Common myeloid progenitor, CD34-positive (primary cell): Measurements from ENCODE around the gene GPHA2.

Experiments
- CTCF ChIA-PET: fragments of 350-600 bp; sonication (Branson Sonifier 250); formaldehyde crosslinking; loops from one replicate; lab custom pipeline; 2021; ENCODE audit warnings: antibody characterized with exemption; lab: Charles Lee
- POLR2A ChIA-PET: fragments of 350-600 bp; sonication (Branson Sonifier 250); formaldehyde crosslinking; loops from one replicate; lab custom pipeline; 2021; ENCODE audit warnings: antibody characterized with exemption; lab: Charles Lee
- DNase-seq, 3 donors: peaks; one replicate each; pipeline versions ENCODE4 v3.0.0 to v3.0.0-alpha.2; 2013
- H3K27ac ChIP-seq, 2 experiments: 1 replicate in 1 of 2; 2 replicates in 1 of 2; pipeline ENCODE4 v1.7.0; 2013; ENCODE audit warnings: inconsistent platforms in 2 of 2, low read length in 2 of 2, mild to moderate bottlenecking in 2 of 2, low read depth in 1 of 2, moderate library complexity in 1 of 2; ENCODE audit not compliant: severe bottlenecking in 2 of 2, insufficient read depth in 1 of 2, poor library complexity in 1 of 2
- H3K27me3 ChIP-seq, 5 experiments: replicated peaks in 2 of 5; 1 replicate in 3 of 5; 2 replicates in 2 of 5; pipeline versions ENCODE4 v1.6.1 to v1.7.0; 2013; ENCODE audit warnings: low read length in 4 of 5, mild to moderate bottlenecking in 2 of 5, moderate library complexity in 2 of 5, inconsistent platforms in 1 of 5; ENCODE audit not compliant: insufficient read depth in 5 of 5, control insufficient read depth in 4 of 5
- H3K36me3 ChIP-seq, 4 experiments: 1 replicate in 2 of 4; 2 replicates in 2 of 4; pipeline versions ENCODE4 v1.6.1 to v1.7.0; 2013; ENCODE audit warnings: low read length in 3 of 4, control low read depth in 1 of 4, mild to moderate bottlenecking in 1 of 4; ENCODE audit not compliant: control insufficient read depth in 4 of 4, insufficient read depth in 4 of 4
- H3K4me1 ChIP-seq, 4 experiments: 1 replicate in 3 of 4; 2 replicates in 1 of 4; pipeline versions ENCODE4 v1.6.1 to v1.7.1; 2013; ENCODE audit warnings: low read length in 3 of 4, mild to moderate bottlenecking in 3 of 4, control low read depth in 1 of 4, inconsistent platforms in 1 of 4, moderate library complexity in 1 of 4; ENCODE audit not compliant: control insufficient read depth in 4 of 4, insufficient read depth in 4 of 4; ENCODE audit errors: control extremely low read depth in 1 of 4
- H3K4me3 ChIP-seq, 7 experiments: 1 replicate in 4 of 7; 2 replicates in 3 of 7; pipeline versions ENCODE4 v1.5.1 to v1.7.0; 2013; ENCODE audit warnings: mild to moderate bottlenecking in 7 of 7, low read length in 6 of 7, moderate library complexity in 6 of 7, inconsistent platforms in 2 of 7, low read depth in 2 of 7, control low read depth in 1 of 7; ENCODE audit not compliant: insufficient read depth in 4 of 7, control insufficient read depth in 1 of 7; ENCODE audit errors: extremely low read depth in 1 of 7
- H3K9me3 ChIP-seq, 5 experiments: 1 replicate in 4 of 5; 2 replicates in 1 of 5; pipeline versions ENCODE4 v1.6.1 to v1.7.1; 2013; ENCODE audit warnings: low read length in 4 of 5, mild to moderate bottlenecking in 2 of 5, inconsistent platforms in 1 of 5, low read depth in 1 of 5, moderate library complexity in 1 of 5; ENCODE audit not compliant: control insufficient read depth in 4 of 5, insufficient read depth in 2 of 5; ENCODE audit errors: control extremely low read depth in 1 of 5
- WGBS: methylation state at CpG from one replicate; pipeline ENCODE4 v1.1.5; 2013; ENCODE audit not compliant: insufficient coverage; 5-methylcytosine and 5-hydroxymethylcytosine counted together

Gene GPHA2

DNA sequence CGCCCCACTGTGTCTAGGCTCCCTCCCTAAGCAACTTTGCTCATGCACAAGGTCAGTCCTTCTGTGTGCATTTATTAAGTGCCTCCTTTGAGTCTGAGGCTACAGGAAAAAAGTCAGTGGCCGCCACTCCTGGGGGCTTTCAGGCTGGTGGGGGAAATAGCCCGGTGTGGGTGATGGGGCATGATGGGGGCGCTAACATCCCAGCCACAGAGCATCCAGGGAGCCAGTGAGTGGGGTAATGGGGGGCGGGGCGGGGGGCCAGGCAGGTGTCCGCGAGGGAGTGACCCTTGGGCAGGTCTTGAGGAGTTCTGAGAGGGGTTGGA is 47.3 kb downstream of the GPHA2 start:
- peak overlapping the region in 1 of 2 experiments; percentile 40 for H3K27ac ChIP-seq
- H3K4me1 ChIP-seq = peaks cover 3 to 49% (median 22%) of the 10 kb centered on the region in 4 experiments
- CTCF ChIA-PET = interaction anchor here (0.7 to 36.3 kb wide), 6 partner anchors 8 to 170 kb away, joined by 3 to 1071 read pairs (median 4); partner anchors contain the start of genes CDC42BPG and NAALADL1
- POLR2A ChIA-PET = interaction anchor here (0.5 to 1.4 kb wide), 3 partner anchors 10 to 105 kb away, joined by 3 to 5 read pairs (median 4); partner anchors contain the start of gene EHD1
- no peaks in the 10 kb centered on the region for H3K36me3 ChIP-seq
- peak overlapping the region in 4 of 7 experiments; percentile 30 to 77 (median 56) for H3K4me3 ChIP-seq
- H3K27me3 ChIP-seq = no peaks in the 10 kb centered on the region
- DNase-seq = no peak
- no peaks in the 10 kb centered on the region for H3K9me3 ChIP-seq
- WGBS = 74% methylated on average over 7 of the region's 8 CpGs

DNA sequence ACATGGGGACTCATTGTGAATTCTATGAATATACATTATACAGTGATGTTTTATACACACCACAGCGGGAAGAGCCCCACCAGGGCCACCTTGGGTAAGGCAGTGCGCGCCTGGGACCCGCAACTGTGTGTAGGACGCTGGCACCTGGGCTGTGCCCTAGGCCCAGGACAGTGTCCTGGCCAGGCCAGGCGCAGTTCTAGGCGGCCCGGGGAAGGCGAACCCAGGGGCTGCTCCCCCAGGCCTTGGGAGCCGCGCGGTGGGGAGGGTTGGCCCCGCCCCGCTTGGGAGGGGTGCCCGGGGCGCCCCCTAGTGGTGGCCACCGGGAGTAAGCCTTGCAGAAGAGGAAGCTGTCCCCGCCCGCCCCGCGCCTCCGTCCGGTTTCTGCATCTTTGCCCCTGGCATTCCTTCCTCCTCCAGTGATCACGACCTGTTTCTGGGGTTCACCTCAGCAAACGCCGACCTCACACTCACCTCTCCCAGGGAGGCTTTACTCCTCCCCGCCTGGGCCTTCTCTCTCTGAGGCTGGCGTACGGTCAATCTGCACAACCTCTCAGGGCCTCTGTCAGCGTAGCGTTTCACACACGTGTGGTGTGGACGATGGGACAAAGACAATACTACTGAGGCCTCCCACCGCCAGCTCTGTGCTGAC is 47.8 kb downstream of the GPHA2 start:
- Histone ChIP-seq H3K27ac (peak overlapping the region in 1 of 2 experiments; percentile 61), H3K27me3 (no peaks in the 10 kb centered on the region), H3K9me3 (no peaks in the 10 kb centered on the region), H3K4me3 (peak overlapping the region in 5 of 7 experiments; percentile 30 to 77 (median 47)), H3K4me1 (peaks cover 3 to 45% (median 20%) of the 10 kb centered on the region in 4 experiments), H3K36me3 (no peaks in the 10 kb centered on the region)
- ChIA-PET CTCF (interaction anchor here (0.6 to 36.3 kb wide), 10 partner anchors 9 to 214 kb away, joined by 3 to 1071 read pairs (median 4); partner anchors contain the start of genes ATG2A, CDC42BPG and NAALADL1), POLR2A (interaction anchor here (0.5 to 1.4 kb wide), 3 partner anchors 9 to 105 kb away, joined by 3 to 5 read pairs (median 4); partner anchors contain the start of gene EHD1)
- DNase-seq = peak; percentile 67 to 74 (median 72)
- 17% methylated on average over 27 of the region's 34 CpGs for WGBS

DNA sequence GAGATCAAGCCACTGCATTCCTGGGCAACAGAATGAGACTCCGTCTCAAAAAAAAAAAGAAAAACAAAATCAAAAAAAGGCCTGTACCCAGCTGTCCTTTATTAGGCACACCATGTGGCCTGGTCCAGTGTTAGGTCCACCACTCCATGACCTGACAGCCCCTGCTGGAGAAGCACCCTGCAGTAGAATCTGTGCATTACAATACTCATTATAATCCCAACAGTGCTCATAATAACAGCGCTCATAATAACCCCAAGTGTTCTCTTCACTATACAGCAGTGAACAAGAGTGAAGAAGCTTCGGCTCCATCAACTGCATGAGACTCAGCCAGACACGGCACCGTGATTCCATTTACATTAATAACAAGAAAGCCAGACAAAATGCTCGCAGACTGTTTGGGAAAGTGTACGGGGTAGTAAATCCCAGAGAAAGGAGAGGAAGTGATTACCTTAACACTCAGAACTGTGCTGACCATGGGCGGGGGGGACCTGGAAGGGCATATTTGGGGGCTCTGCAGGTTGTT is 48.4 kb downstream of the GPHA2 start:
- WGBS = 95% methylated on average over 3 of the region's 8 CpGs
- ChIA-PET CTCF (interaction anchor here (0.6 to 36.3 kb wide), 9 partner anchors 8 to 262 kb away, joined by 3 to 1071 read pairs (median 4); partner anchors contain the start of genes ATG2A, CDC42BPG and NAALADL1), POLR2A (interaction anchor here (0.6 to 1.4 kb wide), 2 partner anchors 9 to 41 kb away, joined by 3 to 5 read pairs; partner anchors contain the start of gene EHD1)
- Histone ChIP-seq H3K4me3 (peak overlapping the region in 2 of 7 experiments; percentile 47 to 77), H3K36me3 (no peaks in the 10 kb centered on the region), H3K27ac (peak overlapping the region in 1 of 2 experiments; percentile 61), H3K4me1 (peaks cover 3 to 40% (median 17%) of the 10 kb centered on the region in 4 experiments), H3K9me3 (no peaks in the 10 kb centered on the region), H3K27me3 (no peaks in the 10 kb centered on the region)
- DNase-seq = no peak

DNA sequence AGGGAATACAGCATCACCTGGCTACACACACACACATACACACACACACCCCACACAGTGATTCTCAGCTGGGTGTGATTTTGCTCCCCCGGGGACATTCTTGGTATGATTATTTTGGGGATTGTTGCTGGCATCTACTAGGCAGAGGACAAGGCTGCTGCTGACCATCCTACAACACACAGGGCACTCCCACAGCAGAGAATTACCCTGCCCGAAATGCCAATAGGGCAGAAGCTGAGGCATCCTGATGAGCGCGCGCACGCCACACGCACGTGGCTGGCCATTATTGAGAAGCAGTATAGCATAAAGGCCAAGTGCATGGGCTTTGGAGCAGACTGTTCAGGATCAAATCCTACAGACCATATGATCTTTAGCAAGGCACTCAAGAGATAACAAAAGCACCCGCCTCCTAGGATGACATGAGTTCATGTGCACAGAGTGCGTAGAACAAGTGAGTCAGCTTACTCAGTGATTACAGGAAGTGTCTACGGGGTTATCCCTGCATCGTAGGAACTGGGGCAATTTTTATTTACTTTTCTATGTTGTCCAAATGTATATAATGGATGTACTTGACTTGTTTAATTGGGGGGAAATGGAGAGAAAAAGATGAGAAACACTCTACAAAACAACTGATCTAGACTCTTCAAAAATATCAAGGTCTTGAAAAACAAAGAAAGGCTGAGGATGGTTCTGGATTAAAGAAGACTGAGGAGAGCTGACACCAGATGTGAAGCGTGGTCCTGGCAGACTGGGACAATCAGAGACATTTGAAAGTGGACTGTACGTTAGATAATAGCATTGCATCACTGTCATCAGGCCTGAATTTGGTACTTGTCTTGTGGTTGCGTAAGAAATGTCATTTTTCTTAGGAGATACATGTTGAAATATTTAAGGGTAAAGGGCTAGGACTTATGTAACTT is 50.1 kb downstream of the GPHA2 start:
- no peak overlapping the region for H3K27ac ChIP-seq
- H3K4me1 ChIP-seq = peaks cover 7 to 41% (median 21%) of the 10 kb centered on the region in 4 experiments
- DNase-seq = peak; percentile 39 to 69 (median 59)
- no peaks in the 10 kb centered on the region for H3K9me3 ChIP-seq
- ChIA-PET CTCF (interaction anchor here (0.9 to 36.3 kb wide), 5 partner anchors 8 to 85 kb away, joined by 3 to 1071 read pairs (median 7); partner anchors contain the start of gene CDC42BPG), POLR2A (interaction anchor here (0.6 to 1.0 kb wide), 2 partner anchors 32 to 37 kb away, joined by 3 read pairs; no protein-coding TSS in a partner anchor)
- no peaks in the 10 kb centered on the region for H3K36me3 ChIP-seq
- 84% methylated on average over 12 of the region's 15 CpGs for WGBS
- H3K4me3 ChIP-seq = no peak overlapping the region
- no peaks in the 10 kb centered on the region for H3K27me3 ChIP-seq
